SK-N-SH (cell line): ENCODE measurements around the gene ANKRD39.

Source experiments
- CTCF ChIP-seq: fragments of 200-600 bp; sonication (generic); IDR thresholded peaks from 2 replicates; pipeline ENCODE4 v1.6.1; 2017; ENCODE audit warnings: antibody characterized with exemption, mild to moderate bottlenecking, moderate library complexity
- GABPA ChIP-seq: IDR thresholded peaks from 2 replicates; pipeline ENCODE4 v1.4.0; 2012; ENCODE audit warnings: low read depth, mild to moderate bottlenecking
- NRF1 ChIP-seq: IDR thresholded peaks from 2 replicates; pipeline ENCODE4 v1.6.1; 2012; ENCODE audit warnings: low read depth, mild to moderate bottlenecking, low read length

GRCh38 chr2:96894151-96894531 is 36.3 kb upstream of the ANKRD39 start:
- TF ChIP-seq GABPA (no peak), CTCF (no peak), NRF1 (no peak)
